Bronchial epithelial cell (primary cell): Measurements from ENCODE around the gene HMX1. TPM values are rescaled to one million over a fixed set of nuclear protein-coding genes. Genes with fewer than 3 reads are reported as not detected.

Experiments used
- DNase-seq: peaks from one replicate; pipeline ENCODE4 v3.0.0-alpha.2; 2010; ENCODE audit warnings: low read depth
- FAIRE-seq: peaks from 2 replicates; lab custom pipeline; 2011; peaks lifted over from hg19 to GRCh38; lab: Jason Lieb, UNC
- H3K27me3 ChIP-seq: 2 replicates; pipeline ENCODE4 v1.5.1; 2011; ENCODE audit warnings: low read length; ENCODE audit not compliant: control insufficient read depth, insufficient read depth
- H3K36me3 ChIP-seq: 2 replicates; pipeline ENCODE4 v1.5.1; 2011; ENCODE audit warnings: low read length; ENCODE audit not compliant: control insufficient read depth, insufficient read depth
- H3K4me3 ChIP-seq: 2 replicates; pipeline ENCODE4 v1.5.1; 2011; ENCODE audit warnings: mild to moderate bottlenecking, low read depth, low read length, control low read depth
- total RNA-seq: library from RNA; depleted of rRNA; stranded (reverse); fragments of >200 nt; gene quantifications from 2 replicates; pipeline ENCODE4 v1.2.1, GENCODE V29; 2014
- TF ChIP-seq, protein P1 (sequence below): IDR thresholded peaks from 2 replicates; pipeline ENCODE4 v1.5.1; 2011; ENCODE audit warnings: mild to moderate bottlenecking, moderate library complexity, low read length, control low read depth, inconsistent platforms; ENCODE audit not compliant: insufficient read depth, severe bottlenecking

HMX1 gene
- total RNA-seq, 1 donor from 2014 or later = not detected

DNA sequence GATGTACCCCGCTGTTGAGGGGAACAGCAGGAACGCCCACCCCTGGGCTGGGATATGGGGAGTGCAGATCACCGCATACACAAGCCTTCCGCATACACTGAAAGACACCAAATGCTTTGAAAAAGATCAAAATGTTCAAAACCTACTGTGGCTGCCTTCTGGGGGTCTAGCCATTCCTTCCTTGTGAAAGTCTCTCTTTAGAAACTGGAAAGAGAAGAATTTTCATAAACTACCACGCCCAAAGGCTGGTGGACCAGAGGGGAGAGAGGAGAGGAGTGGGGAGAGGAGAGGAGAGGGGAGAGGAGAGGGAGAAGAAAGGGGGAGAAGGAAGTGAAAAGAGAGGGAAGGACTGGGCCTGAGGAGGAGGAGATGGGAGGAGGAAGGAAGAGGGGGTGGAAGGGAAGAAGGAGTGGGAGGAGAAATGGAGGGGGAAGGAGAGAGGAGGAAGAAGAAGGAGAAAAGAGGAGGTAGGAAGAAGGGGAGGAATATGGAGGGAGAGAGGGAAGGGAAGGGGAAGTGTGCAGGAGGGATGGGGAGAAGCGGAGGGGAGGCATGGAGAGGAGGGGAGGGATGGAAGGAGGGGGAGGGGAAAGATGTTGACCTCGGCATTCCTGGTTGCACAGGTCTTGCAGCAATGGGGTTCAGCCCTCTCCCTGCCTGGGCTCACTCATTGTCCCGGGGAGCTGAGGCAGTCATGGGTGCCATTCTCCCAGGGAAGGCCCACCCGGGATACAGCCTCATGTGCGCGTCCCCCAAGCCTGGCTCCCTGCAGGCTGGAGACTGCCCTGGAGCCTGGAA, 5.5 kb upstream of the HMX1 start:
- peaks cover 42% of the 10 kb centered on the region for H3K27me3 ChIP-seq
- FAIRE-seq = no peak
- TF ChIP-seq, protein P1, sequence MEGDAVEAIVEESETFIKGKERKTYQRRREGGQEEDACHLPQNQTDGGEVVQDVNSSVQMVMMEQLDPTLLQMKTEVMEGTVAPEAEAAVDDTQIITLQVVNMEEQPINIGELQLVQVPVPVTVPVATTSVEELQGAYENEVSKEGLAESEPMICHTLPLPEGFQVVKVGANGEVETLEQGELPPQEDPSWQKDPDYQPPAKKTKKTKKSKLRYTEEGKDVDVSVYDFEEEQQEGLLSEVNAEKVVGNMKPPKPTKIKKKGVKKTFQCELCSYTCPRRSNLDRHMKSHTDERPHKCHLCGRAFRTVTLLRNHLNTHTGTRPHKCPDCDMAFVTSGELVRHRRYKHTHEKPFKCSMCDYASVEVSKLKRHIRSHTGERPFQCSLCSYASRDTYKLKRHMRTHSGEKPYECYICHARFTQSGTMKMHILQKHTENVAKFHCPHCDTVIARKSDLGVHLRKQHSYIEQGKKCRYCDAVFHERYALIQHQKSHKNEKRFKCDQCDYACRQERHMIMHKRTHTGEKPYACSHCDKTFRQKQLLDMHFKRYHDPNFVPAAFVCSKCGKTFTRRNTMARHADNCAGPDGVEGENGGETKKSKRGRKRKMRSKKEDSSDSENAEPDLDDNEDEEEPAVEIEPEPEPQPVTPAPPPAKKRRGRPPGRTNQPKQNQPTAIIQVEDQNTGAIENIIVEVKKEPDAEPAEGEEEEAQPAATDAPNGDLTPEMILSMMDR = no peak

DNA sequence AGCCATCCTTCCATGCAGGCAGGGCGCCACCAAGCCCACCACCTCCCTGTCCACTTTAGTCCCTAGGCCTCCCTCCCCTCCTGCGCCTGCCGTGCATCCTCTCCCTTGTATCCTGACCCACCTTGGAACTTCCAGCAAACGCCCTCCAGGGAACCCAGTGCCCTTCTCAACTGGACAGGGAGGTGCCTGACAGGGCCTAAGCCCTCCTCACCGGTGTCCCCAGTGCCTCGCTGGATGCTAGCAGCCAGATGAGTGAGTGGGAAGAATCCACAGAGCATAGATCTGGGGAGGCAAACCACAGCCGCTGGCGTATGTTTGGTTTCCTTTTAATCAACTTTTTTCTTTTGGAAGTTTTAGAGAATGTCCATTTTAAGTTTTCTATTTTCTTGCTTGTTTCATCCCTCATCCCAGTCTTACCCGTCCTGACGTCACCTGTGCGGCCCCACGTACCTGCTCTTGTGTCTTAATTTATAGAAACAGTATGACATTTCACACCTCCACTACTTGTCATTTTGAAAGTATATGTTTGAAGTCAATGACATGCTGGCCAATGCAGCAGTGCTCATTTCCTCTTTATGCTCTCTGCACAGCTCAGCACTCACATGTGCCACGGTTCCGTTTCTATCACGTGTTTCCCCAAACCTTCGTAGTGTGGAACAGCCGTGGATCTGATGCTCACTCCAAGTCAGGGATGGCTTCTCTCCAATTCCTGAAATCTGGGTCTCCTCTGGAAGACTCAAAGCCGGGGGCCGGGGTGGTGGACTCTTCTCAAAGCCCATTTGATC, 3.4 kb upstream of the HMX1 start:
- DNase-seq = no peak
- H3K27me3 ChIP-seq = peaks cover 45% of the 10 kb centered on the region
- FAIRE-seq = no peak
- TF ChIP-seq, protein P1 = no peak
- H3K36me3 ChIP-seq = no peaks in the 10 kb centered on the region
- no peak overlapping the region for H3K4me3 ChIP-seq

More for the DNA sequence above, 5.5 kb upstream of the HMX1 start:
- Histone ChIP-seq H3K36me3 (no peaks in the 10 kb centered on the region), H3K4me3 (no peak overlapping the region)
- DNase-seq = no peak

DNA sequence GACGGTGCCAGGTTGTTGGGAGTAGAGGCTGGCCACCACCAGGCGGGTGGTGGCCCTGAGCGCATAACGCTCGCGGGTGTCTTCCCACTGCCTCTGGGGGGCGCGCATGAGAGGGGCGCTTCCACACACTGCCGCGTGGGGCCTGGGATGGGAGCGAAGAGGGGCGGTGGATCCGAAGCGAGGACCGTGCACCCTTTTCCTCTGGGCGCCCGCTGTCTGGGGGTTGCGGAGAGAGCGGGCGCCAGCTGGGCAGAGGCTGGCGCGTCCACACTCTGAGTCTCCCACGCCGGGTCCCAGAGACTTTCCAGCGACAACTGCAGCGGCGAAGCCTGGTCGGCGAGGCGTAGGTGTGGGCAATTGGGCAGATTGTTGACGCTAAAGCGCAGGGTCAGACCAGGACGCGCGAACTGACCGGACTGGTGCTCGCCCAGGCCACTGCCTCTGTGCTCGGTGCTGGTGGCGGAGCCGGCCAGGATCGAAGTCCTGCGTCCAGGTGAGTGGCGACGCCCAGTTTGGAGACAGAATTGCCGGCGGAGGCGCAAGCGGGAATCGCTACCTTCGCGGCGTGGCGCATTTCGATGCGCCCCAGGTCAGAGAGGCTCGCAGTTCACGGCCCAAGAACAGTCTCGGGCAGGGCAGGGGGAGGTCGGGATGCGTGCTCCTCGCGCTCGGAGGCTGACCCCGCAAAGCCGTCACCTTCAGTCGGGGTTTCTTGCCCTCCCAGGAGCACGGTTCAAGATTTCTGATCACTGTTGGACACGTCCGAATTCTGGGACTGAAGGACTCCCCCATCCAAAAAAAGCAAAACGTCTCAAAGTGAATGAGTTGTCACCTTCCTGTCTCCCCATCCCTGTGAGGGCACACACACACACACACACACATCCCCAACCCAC, 2.6 kb upstream of the HMX1 start:
- Histone ChIP-seq H3K36me3 (no peaks in the 10 kb centered on the region), H3K27me3 (peaks cover 52% of the 10 kb centered on the region), H3K4me3 (no peak overlapping the region)
- no peak for FAIRE-seq
- TF ChIP-seq, protein P1 = no peak
- DNase-seq = no peak

DNA sequence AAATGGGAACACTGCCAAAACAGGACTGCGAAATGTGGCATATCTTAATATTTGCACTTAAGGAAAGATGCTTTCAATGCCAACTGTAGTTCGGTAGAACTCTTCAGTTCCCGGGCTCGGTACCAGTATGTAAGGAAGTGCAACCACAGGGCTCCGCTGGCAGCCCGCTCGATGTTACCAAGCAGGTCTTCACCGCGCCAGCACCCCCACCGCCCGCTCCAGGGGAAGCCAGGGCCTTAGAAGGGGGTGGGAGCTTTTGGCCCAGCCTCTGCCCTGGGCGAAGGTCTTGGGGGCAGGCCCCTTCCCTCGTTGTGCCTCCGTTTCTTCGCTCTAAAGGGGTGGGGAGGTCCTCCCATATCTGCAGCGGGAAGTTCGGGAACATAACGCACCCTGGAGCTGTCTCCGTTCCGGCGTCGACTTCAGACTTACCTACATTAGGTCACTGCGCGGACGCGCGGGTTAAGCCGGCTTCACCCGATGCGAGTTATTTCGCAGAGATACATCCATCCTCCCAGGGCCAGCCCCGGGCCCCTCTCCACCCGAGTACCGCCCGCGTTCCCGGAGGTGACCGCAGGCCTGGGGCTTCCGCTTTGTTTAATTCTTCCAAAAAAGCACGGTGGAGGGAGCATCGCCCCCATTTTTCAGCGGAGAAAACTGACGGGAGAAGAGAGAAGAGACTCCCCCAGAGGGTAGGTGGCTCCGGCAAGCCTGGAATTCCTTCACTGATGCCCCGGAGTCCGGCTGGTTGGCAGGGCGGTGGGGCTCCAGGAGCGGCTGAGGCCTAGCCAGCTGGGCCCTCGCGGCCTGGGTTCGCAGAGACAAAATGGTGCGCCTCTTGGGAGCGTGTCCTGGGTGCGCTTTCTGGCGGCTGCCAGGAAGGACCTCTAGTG, 1.0 kb upstream of the HMX1 start:
- H3K27me3 ChIP-seq = peaks cover 61% of the 10 kb centered on the region
- DNase-seq (no peak), FAIRE-seq (no peak)
- TF ChIP-seq, protein P1 = no peak
- no peaks in the 10 kb centered on the region for H3K36me3 ChIP-seq
- no peak overlapping the region for H3K4me3 ChIP-seq
